ENCODE results near the gene TMEM74B. TPM values are rescaled to one million over a fixed set of nuclear protein-coding genes. Genes with fewer than 3 reads are reported as not detected.
"Not testable (repeated sequence)": the region's sequence is repeated elsewhere in the genome, so short reads cannot be mapped to it uniquely, and the experiment has no call there.

Gene TMEM74B
- total RNA-seq, 1 experiment from 2014 or later: 0.34 TPM

DNA sequence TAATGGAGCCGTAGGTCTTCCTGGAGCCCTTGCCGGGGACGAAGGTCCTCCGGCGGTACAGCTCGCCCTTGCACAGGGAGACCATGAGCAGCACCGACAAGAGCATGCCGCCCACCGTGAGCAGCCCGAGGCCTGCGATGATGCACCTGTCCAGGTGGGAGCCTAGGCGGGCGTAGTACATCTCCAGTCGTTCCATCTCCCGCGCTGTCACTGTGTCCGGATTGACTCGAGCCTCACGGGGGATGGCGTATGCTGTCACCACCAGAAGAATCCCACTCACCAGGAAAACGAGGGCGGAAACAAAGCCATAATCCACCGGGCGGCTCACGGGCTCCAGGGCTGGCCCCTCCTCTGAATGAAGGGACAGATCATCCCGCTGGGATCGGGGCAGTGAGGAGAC lies 3.8 kb downstream of the TMEM74B start:
- no peak for DNase-seq (ENCODE audit: low read depth)

DNA sequence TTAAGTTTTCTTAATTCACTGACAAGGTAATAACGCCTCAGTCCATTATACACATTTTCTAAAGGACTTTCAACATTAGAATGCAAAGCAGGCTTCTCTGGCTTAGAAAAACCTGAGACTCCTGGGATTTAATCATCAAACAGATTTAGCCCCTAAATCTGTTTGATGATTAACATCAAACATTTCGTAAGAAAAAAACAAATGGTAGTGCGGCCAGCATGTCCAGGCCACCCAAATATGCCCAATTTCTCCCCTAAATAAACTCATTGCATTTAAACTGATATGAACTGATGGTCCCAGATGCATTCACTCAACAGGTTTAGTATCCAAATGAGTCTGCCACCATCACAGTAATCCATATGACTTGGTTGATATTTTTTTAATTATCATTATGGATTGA lies 6.2 kb downstream of the TMEM74B start:
- DNase-seq (ENCODE audit: low read depth): no peak

DNA sequence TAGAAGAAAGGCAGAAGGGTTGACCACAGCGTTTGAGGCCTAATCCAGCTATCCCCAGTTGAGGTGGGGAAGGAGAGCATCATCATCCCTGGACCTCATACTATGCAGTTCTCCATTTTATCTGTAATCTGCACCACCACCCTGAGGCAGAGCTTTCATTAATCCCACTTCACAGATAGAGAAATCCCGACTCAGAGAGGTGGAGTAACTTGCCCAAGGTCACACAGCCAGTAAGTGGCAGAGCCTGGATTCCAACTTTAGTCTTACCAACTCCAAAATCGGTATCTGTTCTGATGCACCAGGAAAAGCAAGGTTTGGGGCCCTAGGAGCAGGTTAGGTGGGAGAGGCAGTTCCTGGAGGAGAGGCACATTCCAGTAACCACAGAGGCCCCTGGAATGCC lies 6.7 kb downstream of the TMEM74B start:
- DNase-seq (ENCODE audit: low read depth): no peak

DNA sequence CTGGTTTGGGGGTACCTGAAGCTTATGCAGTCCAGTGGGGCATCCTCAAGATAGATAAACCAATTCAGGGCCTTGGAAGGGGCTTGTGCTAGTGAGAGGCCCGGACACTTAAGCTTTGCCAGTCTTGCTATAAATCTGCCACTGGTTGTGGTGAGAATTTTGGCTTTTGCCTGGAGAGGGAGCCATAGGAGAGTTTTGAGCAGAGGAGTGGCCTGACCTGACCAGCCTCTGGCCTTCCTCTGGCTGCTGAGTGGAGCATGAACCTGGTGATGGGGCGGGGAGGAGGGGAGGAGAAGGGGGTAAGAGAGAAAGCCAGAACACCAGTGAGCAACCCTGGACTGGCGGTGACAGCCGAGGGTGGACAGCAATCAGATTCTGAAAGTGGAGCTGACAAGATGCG lies 7.1 kb downstream of the TMEM74B start:
- peak; percentile 35 for DNase-seq (ENCODE audit: low read depth)

DNA sequence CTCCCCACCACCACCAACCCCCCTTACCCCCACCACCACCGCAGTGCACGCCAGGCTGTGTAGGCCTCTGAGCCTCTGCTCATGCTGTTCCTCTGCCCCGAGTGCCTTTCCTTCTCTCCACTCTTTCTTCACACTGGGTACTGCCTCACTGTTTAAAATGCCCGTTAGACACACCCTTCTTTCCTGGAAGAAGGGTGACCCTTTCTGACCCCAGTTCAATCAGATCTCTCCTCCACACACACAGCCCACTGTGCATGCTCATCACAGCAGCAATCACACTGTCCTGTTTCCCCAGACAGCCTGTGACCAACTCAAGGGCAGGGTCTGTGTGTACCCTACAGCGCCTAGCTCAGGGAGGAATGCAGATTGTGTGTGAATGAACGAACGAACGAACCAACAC lies 10.0 kb downstream of the TMEM74B start:
- DNase-seq (ENCODE audit: low read depth): no peak

DNA sequence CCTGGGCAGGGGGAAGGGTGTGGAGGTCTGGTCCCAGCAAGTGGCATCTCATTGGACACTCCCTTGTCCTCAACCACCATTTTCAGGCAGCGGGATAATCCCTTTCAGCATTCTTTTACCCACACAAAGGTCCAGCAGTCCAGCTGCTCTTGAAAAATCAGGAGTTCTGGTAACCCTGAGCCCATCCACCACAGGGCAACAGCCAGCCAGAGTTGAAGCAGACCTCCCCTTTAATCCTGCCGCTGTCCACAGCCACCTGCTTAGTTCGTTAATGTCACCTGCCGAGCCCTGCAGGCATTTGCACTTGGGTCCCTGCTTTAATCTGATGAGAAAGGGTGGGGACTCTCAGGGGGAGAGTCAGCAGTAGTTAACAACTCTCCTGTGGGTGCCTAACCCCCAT lies 11.1 kb downstream of the TMEM74B start:
- no peak for DNase-seq (ENCODE audit: low read depth)

DNA sequence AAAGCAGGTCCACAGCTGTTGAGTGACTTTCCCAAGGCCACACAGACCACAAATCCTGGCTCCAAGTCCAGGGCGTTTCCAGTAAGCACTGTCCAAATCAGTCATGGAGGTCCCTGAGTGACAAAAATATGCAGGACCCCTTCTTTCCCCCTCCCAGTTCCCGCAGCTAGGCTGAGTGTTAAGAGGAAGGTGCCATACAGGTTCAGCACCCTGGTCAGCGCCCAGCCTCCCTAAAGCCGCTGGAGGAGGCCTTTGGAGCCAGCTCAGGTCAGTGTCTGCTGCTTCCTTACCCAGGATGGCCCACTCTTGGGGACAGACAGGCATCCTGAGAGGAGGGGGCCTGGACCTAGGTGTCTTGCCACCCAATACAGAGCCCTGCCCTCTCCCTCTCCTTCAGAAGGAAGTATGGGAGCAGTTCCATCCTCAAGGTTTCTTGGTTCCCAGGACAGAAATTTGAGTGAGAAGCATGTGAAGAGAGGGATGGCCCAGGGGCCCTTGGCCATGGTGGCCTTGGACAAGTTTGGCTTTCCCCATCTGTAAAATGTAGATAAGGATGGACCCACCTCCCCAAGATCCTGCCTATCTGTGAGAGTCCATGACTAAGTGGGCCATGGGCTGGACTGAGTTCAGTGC lies 13.2 kb downstream of the TMEM74B start:
- peak; percentile 45 for DNase-seq (ENCODE audit: low read depth)

DNA sequence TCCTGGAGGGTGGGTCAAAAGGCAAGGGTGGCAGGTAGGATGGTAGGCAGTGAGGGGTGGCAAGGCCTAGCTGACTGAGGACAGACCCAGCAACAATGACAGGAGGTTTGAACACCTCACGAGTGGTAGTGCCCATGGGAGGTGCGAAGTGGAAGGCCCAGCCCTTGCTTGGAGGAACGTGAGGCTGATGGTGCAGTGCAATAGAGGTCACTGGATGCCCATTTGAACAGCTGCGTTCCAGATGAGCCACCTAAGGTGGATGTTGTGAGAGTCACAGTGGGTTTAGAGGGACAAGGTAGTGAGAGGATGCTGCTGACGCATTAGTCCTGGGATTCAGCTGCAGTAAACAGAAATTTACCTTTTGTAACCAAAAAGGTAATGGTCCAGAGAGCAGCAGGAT lies 15.6 kb downstream of the TMEM74B start:
- DNase-seq (ENCODE audit: low read depth): no peak

DNA sequence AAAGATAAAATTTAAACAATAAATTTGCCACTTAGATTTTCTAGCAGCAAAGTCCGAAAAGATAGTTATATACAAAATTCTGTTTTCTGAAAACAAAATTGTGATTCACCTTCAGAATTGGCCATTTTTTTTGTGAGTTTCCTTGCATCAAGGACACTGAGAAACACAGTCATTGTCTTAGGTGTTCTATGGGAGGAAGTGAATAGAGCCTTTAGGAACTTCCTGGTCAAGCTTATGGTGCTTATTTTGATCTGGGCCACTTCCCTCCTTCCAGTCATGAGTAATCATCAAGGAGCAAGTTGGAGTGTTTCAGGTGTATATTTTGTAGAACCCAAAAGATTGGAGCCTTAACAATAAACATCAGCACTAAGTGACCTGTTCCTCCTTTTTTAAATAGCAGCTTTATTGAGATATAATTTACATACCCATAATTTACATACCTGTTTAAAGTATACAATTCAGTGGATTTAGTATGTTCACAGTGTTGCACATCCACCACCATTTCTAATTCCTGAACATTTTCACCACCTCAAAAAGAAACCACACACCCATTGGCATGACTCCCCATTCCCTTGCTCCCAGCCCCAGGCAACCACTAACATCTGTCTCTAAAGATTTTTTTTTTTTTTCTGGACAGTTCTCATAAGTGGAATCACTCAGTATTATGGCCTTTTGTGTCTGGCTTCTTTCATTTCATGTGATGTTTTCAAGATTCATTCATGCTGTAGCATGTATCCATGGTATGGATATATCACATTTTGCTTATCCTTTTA lies 17.6 kb downstream of the TMEM74B start:
- peak; percentile 19 for DNase-seq (ENCODE audit: low read depth)

DNA sequence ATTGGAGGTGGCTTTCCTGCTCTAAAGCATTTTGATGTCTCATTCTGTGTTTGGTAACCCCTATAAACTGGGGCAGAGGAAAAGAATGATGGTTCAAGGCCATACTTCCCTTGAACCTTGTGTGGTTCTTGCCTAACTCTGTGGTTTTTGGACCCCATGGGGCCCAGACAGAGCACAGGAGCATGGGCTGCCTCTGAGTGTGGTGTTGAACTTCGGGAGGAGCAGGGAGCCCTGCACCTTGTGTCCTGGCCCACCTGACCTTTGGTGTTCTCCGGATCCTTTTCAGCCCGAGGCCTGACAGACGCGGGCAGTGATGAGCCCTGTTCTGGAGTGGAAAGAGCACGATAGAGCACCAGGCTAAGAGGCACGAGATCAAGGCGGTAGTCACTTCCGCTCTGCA lies 18.8 kb downstream of the TMEM74B start:
- no peak for DNase-seq (ENCODE audit: low read depth)

DNA sequence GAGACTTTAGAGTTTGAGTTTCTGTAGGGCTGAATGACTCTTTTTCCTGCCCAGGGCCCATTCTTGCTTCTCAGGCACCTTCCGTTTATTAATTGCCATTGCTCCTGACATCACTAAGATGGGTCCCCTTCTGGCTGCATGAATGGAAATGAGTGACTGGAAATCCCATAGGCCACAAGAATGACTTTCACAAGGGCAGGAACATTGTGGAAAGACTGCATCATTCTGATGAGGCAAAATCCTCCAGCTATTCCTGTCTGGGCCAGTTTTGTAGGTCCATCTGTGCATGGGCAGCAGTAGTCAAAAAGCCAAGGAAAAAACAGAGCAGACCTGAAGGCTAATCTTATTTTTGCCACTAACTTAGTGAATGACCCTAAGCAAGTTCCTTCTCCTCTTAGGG lies 19.3 kb downstream of the TMEM74B start:
- DNase-seq (ENCODE audit: low read depth): no peak

DNA sequence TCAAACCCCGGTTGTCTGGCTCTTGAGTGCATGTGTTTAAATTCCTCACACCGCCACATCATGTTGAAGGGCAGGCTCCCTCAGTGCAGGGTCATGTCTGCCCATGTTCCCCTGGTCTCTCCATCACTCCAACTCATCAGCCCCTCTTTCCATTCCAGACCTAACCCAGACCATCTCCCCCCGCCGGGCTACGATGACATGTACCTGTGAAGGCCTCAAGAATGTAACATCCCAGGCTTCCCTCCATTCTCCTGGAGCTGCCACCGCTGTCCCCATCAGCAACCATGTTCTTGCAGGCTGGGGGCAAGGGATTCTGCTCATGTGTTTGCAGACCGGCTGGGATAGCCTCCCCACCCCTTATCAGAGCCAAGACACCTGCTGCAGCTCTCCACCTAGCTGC lies 19.9 kb downstream of the TMEM74B start:
- no peak for DNase-seq (ENCODE audit: low read depth)

DNA sequence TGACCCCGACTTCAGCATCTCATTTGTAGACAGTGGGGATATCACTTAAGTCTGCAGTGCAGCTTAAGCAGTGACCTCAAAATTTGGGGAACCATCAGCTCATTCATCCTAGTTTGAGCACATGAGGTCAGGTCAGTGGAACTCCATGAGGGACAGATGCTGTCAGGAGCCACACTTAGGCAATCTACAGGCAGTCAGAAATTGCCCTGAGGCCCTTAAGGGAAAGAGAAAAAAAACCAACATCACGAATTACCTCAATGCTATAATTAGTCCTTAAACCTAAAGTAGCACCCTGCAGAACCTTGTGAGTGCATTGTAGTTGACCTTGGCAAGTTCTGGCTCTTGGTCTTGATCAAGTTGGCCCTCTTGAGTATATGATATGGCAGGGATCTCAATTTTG lies 21.1 kb downstream of the TMEM74B start:
- DNase-seq (ENCODE audit: low read depth): no peak

DNA sequence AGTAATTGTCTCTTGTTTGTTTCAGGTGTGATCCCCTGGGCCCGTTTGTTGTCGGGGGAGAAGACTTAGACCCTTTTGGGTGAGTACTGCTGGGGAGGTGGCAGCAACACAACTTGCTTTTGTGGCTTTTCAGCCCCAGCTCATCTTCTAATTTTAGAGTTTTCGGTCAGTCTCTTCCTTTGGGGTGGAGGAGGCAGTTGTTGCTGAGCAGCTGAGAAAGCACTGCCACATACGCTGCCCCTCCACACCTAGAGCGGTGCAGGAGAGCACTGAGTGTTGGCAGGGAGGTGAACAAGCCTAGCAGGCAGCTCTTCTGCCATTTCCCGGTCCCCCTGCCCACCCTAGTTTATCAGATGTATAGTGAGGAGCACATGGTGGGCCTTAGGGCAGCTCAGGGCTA lies 21.7 kb downstream of the TMEM74B start:
- no peak for DNase-seq (ENCODE audit: low read depth)

DNA sequence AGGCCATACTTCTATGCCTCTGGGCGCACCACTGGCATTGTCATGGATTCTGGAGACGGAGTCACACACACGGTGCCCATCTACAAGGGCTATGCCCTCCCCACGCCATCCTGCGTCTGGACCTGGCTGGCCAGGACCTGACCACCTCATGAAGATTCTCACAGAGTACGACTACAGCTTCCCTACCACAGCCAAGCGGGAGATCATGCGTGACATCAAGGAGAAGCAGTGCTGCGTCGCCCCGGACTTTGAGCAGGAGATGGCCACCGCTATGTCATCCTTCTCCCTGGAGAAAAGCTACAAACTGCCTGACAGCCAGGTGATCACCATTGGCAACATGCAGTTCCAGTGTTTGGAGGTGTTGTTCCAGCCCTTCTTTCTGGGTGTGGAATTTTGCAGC lies 23.8 kb downstream of the TMEM74B start:
- no peak for DNase-seq (ENCODE audit: low read depth)

DNA sequence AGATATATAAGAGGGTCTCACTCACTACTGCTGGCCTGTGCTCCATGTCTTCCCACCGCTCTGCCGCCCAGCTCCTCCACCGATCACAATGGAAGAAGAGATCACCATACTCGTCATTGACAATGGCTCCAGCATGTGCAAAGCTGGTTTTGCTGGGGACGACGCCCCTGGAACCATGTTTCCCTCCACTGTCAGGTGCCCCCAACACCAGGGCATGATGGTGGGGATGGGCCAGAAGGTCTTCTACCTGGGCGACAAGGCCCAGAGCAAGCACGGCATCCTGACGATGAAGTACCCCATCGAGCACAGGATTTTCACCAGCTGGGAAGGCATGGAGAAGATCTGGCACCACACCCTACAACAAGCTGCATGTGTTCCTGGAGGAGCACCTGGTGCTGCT lies 24.3 kb downstream of the TMEM74B start:
- no peak for DNase-seq (ENCODE audit: low read depth)

DNA sequence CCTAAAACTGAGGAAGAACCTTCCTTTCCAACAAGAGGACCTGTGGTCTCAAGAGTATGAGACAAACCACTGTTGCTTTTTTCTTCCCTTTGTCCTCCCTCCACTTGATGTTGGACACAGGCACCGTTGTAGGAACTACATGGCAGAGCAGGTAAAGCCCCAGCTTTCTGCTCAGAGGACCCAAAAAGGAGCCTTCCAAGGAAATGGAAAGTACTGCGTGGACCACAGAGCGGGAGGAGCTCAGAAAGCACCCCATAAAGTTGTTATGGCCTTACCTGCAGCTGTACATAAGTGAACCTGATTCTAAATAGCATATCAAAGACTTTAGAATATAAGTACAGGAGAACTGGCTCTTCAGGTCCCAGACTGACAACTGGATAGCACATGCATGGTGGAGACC lies 29.4 kb downstream of the TMEM74B start:
- DNase-seq (ENCODE audit: low read depth): no peak

DNA sequence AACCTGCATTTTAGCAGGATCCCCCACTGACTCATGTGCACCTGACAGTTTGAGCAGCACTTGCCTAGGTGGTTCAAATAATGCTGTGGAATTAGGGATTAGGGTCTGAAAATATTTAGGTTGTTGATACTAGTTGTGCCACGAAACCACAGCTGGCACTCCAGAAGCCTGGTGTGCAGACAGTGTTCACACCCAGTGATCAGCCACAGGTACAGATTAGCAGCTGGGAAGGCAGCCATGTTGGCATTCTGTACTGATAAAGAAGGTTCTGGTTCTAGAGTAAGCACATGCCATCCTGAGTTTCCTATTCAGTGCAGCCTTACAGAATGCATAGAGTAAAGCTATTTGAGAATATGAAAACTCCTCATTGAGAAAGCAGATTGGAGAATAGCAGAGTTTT lies 30.1 kb downstream of the TMEM74B start:
- DNase-seq (ENCODE audit: low read depth): no peak

DNA sequence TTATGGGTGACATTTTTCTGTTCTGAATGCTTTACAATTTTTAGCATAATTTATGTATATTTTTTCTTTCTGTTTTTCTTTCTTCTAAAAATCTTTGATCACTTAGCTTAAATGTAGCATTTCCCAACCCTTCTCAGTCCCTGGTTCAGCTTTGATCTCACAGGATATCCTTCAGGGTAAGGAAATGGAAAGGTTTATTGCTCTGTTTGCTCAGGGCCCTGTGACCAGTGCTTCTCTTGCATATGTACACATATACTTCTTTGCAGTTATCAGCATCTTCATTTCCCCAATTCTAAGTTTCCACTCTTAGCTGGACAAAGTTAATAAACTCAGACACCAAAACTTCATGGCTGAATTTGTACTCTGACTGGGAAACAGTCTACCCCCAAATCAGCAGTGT lies 30.6 kb downstream of the TMEM74B start:
- no peak for DNase-seq (ENCODE audit: low read depth)

DNA sequence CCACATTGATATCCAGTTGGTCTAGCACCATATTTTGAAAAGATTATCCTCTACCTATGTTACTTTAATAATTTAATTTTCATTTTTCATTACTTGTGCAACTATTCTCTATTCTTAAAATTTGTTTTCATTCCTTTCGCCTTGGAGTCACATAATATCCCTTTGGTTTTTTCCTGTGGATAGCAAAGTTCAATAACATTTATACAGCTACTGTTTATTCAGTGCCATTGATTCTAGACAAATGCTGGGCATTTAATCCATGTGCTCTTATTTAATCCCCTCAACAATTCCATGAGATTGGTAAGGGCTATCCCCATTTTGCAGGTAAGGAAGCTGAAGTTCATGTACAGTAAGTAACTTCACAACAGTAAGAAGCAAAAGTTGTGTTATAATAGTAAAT lies 33.8 kb downstream of the TMEM74B start:
- no peak for DNase-seq (ENCODE audit: low read depth)

DNA sequence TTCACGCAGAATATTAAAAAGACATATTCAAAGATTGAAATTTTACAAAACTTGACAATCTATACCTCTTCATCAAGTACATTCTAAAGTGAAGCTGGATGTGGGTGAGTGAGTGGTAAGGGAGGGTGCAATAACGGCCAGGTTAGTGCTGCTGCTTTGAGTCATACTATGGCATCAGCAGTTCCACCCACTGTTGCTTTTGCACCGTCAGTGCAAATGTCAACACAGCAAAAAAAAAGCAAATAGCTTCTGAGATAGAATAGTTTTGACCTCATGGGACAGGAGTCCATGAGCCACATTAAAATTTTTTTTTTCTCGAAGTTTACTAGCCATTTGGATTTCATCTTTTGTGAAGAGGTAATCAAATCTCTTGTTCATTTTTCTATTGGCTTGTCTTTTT lies 34.6 kb downstream of the TMEM74B start:
- DNase-seq (ENCODE audit: low read depth): no peak

DNA sequence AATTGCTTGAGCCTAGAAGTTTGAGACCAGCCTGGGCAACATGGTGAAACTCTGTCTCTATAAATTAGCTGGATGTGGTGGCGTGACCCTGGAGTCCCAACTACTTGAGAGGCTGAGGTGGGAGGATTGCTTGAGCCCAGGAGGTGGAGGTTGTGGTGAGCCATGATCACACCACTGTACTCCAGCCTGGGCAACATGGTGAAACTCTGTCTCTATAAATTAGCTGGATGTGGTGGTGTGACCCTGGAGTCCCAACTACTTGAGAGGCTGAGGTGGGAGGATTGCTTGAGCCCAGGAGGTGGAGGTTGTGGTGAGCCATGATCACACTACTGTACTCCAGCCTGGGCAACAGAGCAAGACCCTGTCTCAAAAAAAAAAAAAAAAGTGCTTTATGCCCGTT lies 35.0 kb downstream of the TMEM74B start:
- DNase-seq (ENCODE audit: low read depth): not testable (repeated sequence)

DNA sequence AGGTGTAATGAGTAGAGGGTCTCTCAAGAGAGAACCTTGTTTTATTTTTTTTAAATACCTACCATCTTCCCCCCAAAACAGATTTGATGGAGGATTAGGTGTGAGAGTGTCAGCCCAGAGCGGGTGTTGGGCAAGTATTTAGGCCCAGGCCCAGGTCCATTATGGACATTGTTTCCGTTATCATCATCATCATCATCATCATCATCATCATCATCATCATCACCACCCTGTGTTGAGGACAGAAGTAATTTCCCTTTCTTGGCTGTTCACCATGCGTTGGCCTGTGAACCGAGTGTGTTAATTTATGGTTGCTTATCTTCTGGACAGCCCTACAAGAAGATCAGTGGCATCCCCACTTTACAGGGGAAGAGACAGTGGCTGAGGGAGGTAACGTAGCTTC lies 37.8 kb downstream of the TMEM74B start:
- no peak for DNase-seq (ENCODE audit: low read depth)

All from M059J (cell line).